ENCODE results near the gene HSPB8. TPM values are rescaled to one million over a fixed set of nuclear protein-coding genes. Genes with fewer than 3 reads are reported as not detected.
A peak's percentile ranks its signal among the peaks of the same experiment; 100 is the strongest.

The HSPB8 gene
- total RNA-seq, 1 donor from 2014 or later, result 47.9 TPM

DNA sequence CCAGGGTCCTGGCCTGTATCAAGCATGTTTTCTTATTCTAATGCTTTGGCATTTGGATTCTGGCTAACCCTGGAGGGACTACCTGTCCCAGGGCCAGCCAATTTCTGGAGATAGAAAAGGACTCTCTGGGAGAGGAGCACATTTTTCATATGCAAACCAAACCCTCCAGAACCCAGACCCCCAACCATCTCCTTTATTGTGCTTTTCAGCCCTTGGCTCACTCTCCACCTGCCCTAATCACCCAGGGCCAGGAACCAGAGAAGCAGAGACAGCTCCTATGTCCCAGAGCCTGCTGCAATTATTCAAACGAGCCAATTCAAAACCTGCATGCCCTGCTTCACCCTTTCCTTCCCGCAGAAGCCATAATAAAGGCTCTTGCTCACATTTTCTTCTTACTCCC lies 23.8 kb downstream of the HSPB8 start:
- ATAC-seq, result no peak
- H3K27ac ChIP-seq, result no peak overlapping the region

DNA sequence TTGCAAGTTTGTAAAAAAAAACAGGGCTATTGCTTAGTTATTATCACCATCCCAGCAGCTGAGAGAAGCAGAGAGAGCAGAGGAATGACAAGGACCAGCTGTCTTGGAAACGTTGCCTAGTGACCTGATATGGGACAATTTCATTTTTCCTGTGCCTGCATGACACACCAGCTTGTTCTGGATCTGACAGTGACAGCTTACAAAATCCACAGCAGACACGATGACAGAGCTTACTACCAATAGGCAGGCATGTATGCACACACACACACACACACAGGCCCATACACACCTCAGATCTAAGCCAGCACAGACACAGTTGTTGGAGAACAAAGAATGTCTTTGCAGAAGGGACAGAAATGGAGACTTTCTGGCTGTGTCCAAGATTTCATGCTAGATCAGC lies 25.4 kb downstream of the HSPB8 start:
- peaks cover 33% of the 10 kb centered on the region for H3K4me1 ChIP-seq
- H3K27me3 ChIP-seq (ENCODE audit: low read depth), result no peaks in the 10 kb centered on the region
- no peak overlapping the region for H3K4me3 ChIP-seq
- TF ChIP-seq, protein P1, sequence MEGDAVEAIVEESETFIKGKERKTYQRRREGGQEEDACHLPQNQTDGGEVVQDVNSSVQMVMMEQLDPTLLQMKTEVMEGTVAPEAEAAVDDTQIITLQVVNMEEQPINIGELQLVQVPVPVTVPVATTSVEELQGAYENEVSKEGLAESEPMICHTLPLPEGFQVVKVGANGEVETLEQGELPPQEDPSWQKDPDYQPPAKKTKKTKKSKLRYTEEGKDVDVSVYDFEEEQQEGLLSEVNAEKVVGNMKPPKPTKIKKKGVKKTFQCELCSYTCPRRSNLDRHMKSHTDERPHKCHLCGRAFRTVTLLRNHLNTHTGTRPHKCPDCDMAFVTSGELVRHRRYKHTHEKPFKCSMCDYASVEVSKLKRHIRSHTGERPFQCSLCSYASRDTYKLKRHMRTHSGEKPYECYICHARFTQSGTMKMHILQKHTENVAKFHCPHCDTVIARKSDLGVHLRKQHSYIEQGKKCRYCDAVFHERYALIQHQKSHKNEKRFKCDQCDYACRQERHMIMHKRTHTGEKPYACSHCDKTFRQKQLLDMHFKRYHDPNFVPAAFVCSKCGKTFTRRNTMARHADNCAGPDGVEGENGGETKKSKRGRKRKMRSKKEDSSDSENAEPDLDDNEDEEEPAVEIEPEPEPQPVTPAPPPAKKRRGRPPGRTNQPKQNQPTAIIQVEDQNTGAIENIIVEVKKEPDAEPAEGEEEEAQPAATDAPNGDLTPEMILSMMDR (IDR thresholded peaks at IDR 0.05), result no peak
- no peaks in the 10 kb centered on the region for H3K9me3 ChIP-seq
- no peak for DNase-seq
- peak in 1 of 2 donors; percentile 32 for ATAC-seq
- no peaks in the 10 kb centered on the region for H3K36me3 ChIP-seq
- intact Hi-C loops (cut with DNase I), result no loop called here
- H3K27ac ChIP-seq, result no peak overlapping the region

More for the DNA sequence above, 23.8 kb downstream of the HSPB8 start:
- TF ChIP-seq, protein P1 (IDR thresholded peaks at IDR 0.05), result no peak
- no peaks in the 10 kb centered on the region for H3K9me3 ChIP-seq
- H3K36me3 ChIP-seq, result no peaks in the 10 kb centered on the region
- H3K27me3 ChIP-seq (ENCODE audit: low read depth), result no peaks in the 10 kb centered on the region
- peaks cover 24% of the 10 kb centered on the region for H3K4me1 ChIP-seq
- H3K4me3 ChIP-seq, result no peak overlapping the region
- no peak for DNase-seq
- intact Hi-C loops (cut with DNase I), result no loop called here

DNA sequence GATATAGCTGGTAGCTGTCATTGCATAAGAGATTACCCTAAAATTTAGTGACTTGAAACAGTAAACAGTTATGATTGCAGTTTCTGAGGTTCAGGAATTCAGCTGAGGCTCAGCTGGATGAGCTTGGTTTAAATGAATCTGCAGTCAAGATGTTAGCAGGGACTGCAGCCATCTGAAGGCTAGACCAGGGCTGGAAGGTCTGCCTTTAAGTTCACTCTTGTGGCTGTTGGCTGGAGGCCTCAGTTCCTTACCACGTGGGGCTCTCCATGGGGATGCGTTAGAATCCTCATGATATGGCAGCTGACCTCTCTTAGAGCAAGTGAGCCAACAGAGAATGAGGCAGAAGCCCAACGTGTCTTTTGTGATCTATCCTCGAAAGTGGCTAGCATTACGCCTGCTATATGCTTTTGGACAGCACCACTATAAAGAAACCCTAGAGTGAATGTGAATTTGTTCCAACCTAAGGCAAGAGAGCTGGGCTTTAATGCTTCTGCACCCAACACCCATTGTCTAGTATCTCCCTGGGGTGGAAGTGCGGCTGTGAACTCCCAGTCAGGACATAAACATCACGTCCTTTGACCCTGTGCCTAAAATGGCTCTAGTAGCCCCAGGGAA lies 26.0 kb downstream of the HSPB8 start:
- peaks cover 35% of the 10 kb centered on the region for H3K4me1 ChIP-seq
- H3K27ac ChIP-seq, result no peak overlapping the region
- H3K9me3 ChIP-seq, result no peaks in the 10 kb centered on the region
- no peaks in the 10 kb centered on the region for H3K27me3 ChIP-seq (ENCODE audit: low read depth)
- intact Hi-C loops (cut with DNase I), result no loop called here
- ATAC-seq (no peak), DNase-seq (no peak)
- TF ChIP-seq, protein P1 (IDR thresholded peaks at IDR 0.05), result no peak
- no peaks in the 10 kb centered on the region for H3K36me3 ChIP-seq
- H3K4me3 ChIP-seq, result no peak overlapping the region

DNA sequence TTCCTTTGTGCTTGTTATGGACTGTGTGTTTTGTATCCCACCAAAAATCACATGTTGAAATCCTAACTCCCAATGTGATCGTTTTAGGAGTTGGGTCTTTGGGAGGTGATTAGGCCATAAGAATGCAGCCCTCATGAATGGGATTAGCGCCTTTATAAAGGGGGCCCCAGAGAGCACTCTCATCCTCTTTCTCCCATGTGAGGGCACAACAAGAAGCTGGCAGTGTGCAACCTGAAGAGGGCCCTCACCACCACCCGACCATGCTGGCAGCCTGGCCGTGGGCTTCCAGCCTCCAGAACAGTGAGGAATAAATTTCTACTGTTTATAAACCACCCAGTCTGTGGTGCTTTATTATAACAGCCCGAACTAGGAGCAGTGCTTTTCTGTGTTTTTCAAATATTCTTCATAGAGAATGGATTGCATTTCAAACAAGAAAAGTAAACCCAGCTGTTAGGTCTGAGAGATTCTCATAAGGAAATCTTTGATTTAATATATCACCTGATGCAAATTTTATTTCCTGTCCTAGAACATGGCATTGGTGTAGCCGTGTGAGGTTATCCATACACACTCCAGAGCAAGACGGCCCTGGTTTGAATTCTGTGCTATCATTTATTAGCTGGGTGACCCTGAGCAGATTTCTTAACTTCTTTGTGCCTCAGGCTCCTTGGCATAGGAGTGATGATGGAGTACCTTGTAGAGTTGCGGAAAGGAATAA lies 27.8 kb downstream of the HSPB8 start:
- TF ChIP-seq, protein P1 (IDR thresholded peaks at IDR 0.05), result no peak
- H3K36me3 ChIP-seq, result no peaks in the 10 kb centered on the region
- no peak overlapping the region for H3K27ac ChIP-seq
- ATAC-seq (peak; percentile 3 to 8), DNase-seq (no peak)
- H3K9me3 ChIP-seq, result no peaks in the 10 kb centered on the region
- peaks cover 35% of the 10 kb centered on the region for H3K4me1 ChIP-seq
- intact Hi-C loops (cut with DNase I), result no loop called here
- H3K4me3 ChIP-seq, result no peak overlapping the region
- no peaks in the 10 kb centered on the region for H3K27me3 ChIP-seq (ENCODE audit: low read depth)

DNA sequence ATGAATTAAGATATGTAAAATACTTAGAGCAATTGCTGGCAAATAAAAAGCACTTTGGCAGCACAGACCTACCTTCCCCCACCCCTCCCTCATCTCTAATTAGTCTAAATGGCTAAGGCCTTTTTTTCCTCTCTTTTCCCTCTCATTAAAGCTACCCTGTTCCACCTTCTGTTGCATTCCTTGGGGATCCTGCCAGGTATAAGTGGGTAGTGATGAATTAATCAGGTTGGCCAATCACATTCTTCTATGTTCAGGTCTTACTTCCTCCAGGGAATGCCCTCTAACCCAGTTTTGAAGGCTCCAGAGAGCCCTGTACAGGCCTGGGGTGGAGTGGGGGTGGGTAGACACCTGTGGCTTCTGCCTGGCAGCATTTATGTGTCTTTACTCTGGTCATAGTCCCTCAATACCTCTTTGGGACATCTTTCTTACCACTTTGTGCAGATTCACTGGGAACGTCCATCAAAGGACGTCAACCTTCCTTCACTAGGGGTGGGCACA lies 28.4 kb downstream of the HSPB8 start:
- no peaks in the 10 kb centered on the region for H3K27me3 ChIP-seq (ENCODE audit: low read depth)
- peak; percentile 31 to 42 for ATAC-seq
- intact Hi-C loops (cut with DNase I), result no loop called here
- no peaks in the 10 kb centered on the region for H3K36me3 ChIP-seq
- TF ChIP-seq, protein P1 (IDR thresholded peaks at IDR 0.05), result no peak
- no peak overlapping the region for H3K4me3 ChIP-seq
- H3K9me3 ChIP-seq, result no peaks in the 10 kb centered on the region
- H3K27ac ChIP-seq, result peak overlapping the region; percentile 14
- peaks cover 35% of the 10 kb centered on the region for H3K4me1 ChIP-seq
- no peak for DNase-seq

Data from lower lobe of right lung (tissue), 2 donors.